ENCODE results near the gene DLX5. TPM values are rescaled to one million over a fixed set of nuclear protein-coding genes. Genes with fewer than 3 reads are reported as not detected.

DLX5 gene
- total RNA-seq, 2 experiments from 2014 or later = not detected

GRCh38 chr7:97018126-97018601, 6.5 kb downstream of the DLX5 start:
- intact Hi-C loops (cut with micrococcal nuclease) = no loop called here
- peaks cover 91% of the 10 kb centered on the region for H3K27me3 Mint-ChIP-seq
- H3K9me3 Mint-ChIP-seq = no peaks in the 10 kb centered on the region
- peaks cover 24% of the 10 kb centered on the region for H3K4me1 Mint-ChIP-seq (ENCODE audit: low read depth)
- CTCF ChIA-PET = interaction anchor here (0.8 to 1.8 kb wide), 2 partner anchors 9 to 19 kb away, joined by 3 to 10 read pairs; no protein-coding TSS in a partner anchor
- DNase-seq (no peak), ATAC-seq (no peak)
- no peak overlapping the region for H3K4me3 Mint-ChIP-seq
- no peak overlapping the region for H3K27ac Mint-ChIP-seq
- peaks cover 2% of the 10 kb centered on the region for H3K36me3 Mint-ChIP-seq (ENCODE audit: low read depth)
- POLR2A ChIA-PET = interaction anchor here (0.6 to 1.1 kb wide), 3 partner anchors 11 to 24 kb away, joined by 3 to 4 read pairs (median 3); no protein-coding TSS in a partner anchor
- TF ChIP-seq CTCF (IDR thresholded peaks at IDR 0.05) = no peak

GRCh38 chr7:97017192-97018125, 7.2 kb downstream of the DLX5 start:
- no peak overlapping the region for H3K4me3 Mint-ChIP-seq
- ATAC-seq = no peak
- CTCF ChIA-PET = interaction anchor here (0.8 kb wide), 1 partner anchor 18 kb away, joined by 3 read pairs; no protein-coding TSS in a partner anchor

GRCh38 chr7:97016381-97017191, 8.0 kb downstream of the DLX5 start:
- Mint-ChIP-seq H3K27me3 (peaks cover 90% of the 10 kb centered on the region), H3K9me3 (peaks cover 1% of the 10 kb centered on the region), H3K27ac (no peak overlapping the region), H3K4me3 (no peak overlapping the region), H3K4me1 (ENCODE audit: low read depth) (peaks cover 10% of the 10 kb centered on the region), H3K36me3 (ENCODE audit: low read depth) (no peaks in the 10 kb centered on the region)
- DNase-seq (no peak), ATAC-seq (no peak)
- POLR2A ChIA-PET = no interaction called here
- TF ChIP-seq CTCF (IDR thresholded peaks at IDR 0.05) = no peak
- intact Hi-C loops (cut with micrococcal nuclease) = no loop called here
- CTCF ChIA-PET = interaction anchor here (1.3 kb wide), 1 partner anchor 11 kb away, joined by 4 read pairs; no protein-coding TSS in a partner anchor

More at GRCh38 chr7:97017192-97018125, 7.2 kb downstream of the DLX5 start:
- POLR2A ChIA-PET = interaction anchor here (0.6 to 0.9 kb wide), 2 partner anchors 12 to 14 kb away, joined by 3 to 4 read pairs; no protein-coding TSS in a partner anchor
- H3K4me1 Mint-ChIP-seq (ENCODE audit: low read depth) = peaks cover 19% of the 10 kb centered on the region
- DNase-seq = no peak
- H3K9me3 Mint-ChIP-seq = peaks cover 1% of the 10 kb centered on the region
- intact Hi-C loops (cut with micrococcal nuclease) = no loop called here
- TF ChIP-seq CTCF (IDR thresholded peaks at IDR 0.05) = no peak
- H3K27ac Mint-ChIP-seq = no peak overlapping the region
- H3K27me3 Mint-ChIP-seq = peaks cover 91% of the 10 kb centered on the region
- peaks cover 2% of the 10 kb centered on the region for H3K36me3 Mint-ChIP-seq (ENCODE audit: low read depth)

- Mint-ChIP-seq H3K36me3 (ENCODE audit: low read depth) (no peaks in the 10 kb centered on the region), H3K27ac (no peak overlapping the region), H3K9me3 (peaks cover 1% of the 10 kb centered on the region), H3K4me3 (no peak overlapping the region), H3K4me1 (ENCODE audit: low read depth) (peaks cover 8% of the 10 kb centered on the region), H3K27me3 (peaks cover 93% of the 10 kb centered on the region)
- ChIA-PET POLR2A (interaction anchor here (0.7 to 1.0 kb wide), 2 partner anchors 12 to 13 kb away, joined by 3 read pairs; no protein-coding TSS in a partner anchor), CTCF (interaction anchor here (1.3 kb wide), 1 partner anchor 12 kb away, joined by 4 read pairs; no protein-coding TSS in a partner anchor)
- DNase-seq = no peak
- TF ChIP-seq CTCF (IDR thresholded peaks at IDR 0.05) = no peak
- intact Hi-C loops (cut with micrococcal nuclease) = no loop called here
- ATAC-seq = no peak
Observed at GRCh38 chr7:97015756-97016380, 8.8 kb downstream of the DLX5 start.

All from activated CD8-positive, alpha-beta T cell treated with anti-CD3 and anti-CD28 coated beads for 36 hours (primary cell).